AG09309 (cell line): ENCODE results near the gene DGKQ.

ENCODE experiments used
- DNase-seq: peaks from one replicate; pipeline ENCODE4 v3.0.0-alpha.2; 2010; ENCODE audit warnings: low read depth
- H3K4me3 ChIP-seq: 2 replicates; pipeline ENCODE4 v1.5.1; 2011; ENCODE audit warnings: mild to moderate bottlenecking, low read depth, low read length, moderate library complexity; ENCODE audit not compliant: control insufficient read depth
- CTCF ChIP-seq: IDR thresholded peaks from 2 replicates; pipeline ENCODE4 v1.5.1; 2011; ENCODE audit warnings: mild to moderate bottlenecking, low read depth, low read length, inconsistent platforms; ENCODE audit not compliant: insufficient read depth, control insufficient read depth; ENCODE audit errors: missing control alignments

The DGKQ gene

DNA sequence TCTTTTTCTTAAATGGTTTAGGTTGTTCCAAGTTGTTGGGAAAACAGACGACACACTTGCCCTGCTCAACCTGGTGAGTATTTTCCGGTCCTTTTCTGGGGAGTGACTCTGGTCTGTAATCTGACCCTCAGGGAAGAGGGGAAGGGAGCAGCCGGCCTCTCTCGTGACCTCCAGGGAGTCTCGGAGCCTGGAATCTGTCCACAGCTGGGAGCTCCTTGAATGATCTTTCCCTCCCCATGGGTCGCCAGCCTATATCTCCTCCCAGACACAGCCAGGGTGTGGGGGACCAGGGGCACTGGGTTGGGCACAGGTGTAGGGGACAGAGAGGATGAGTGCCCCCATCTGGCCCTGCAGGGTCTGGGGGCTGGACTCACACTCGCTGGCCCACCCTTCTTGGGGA is 22.2 kb downstream of the DGKQ start:
- no peak for TF ChIP-seq CTCF
- no peak for DNase-seq
- H3K4me3 ChIP-seq = no peak overlapping the region

DNA sequence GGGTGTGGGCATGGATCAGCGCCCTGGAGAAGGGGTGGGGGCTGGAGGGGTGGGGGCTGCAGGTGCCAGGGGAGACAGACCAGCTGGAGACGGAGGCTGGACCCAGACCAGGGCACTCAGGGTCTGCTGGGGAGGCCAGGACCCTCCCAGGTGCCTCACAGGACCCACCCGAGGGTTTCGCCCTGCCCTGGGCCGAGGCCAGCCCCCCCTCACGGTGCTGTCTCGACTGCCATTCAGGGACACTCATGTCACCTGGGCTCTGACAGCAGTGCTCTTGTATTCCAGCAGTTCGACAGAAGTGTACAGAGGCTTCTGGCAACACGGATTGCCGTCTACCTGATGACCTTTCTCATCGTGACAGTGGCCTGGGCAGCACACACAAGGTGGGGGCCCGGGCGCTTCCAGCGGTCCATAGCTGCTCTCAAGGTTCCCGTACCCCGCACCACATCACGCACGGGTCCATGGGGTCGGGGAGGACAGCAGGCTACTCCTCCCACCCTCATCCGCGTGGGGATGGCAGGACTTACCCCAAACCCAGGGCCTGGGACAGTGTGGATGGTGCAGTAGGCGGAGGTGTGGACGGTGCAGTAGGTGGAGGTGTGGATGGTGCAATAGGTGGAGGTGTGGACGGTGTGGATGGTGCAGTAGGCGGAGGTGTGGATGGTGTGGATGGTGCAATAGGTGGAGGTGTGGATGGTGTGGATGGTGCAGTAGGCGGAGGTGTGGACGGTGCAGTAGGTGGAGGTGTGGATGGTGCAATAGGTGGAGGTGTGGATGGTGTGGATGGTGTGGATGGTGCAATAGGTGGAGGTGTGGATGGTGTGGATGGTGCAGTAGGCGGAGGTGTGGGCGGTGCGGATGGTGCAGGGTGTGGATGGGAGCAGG is 23.0 kb downstream of the DGKQ start:
- H3K4me3 ChIP-seq = no peak overlapping the region
- no peak for DNase-seq
- no peak for TF ChIP-seq CTCF

- DNase-seq = no peak
- no peak overlapping the region for H3K4me3 ChIP-seq
- no peak for TF ChIP-seq CTCF
Measured at GRCh38 chr4:949656-950055, 23.7 kb downstream of the DGKQ start.

- no peak for TF ChIP-seq CTCF
- no peak for DNase-seq
- no peak overlapping the region for H3K4me3 ChIP-seq
Measured at GRCh38 chr4:948936-949300, 24.5 kb downstream of the DGKQ start.

DNA sequence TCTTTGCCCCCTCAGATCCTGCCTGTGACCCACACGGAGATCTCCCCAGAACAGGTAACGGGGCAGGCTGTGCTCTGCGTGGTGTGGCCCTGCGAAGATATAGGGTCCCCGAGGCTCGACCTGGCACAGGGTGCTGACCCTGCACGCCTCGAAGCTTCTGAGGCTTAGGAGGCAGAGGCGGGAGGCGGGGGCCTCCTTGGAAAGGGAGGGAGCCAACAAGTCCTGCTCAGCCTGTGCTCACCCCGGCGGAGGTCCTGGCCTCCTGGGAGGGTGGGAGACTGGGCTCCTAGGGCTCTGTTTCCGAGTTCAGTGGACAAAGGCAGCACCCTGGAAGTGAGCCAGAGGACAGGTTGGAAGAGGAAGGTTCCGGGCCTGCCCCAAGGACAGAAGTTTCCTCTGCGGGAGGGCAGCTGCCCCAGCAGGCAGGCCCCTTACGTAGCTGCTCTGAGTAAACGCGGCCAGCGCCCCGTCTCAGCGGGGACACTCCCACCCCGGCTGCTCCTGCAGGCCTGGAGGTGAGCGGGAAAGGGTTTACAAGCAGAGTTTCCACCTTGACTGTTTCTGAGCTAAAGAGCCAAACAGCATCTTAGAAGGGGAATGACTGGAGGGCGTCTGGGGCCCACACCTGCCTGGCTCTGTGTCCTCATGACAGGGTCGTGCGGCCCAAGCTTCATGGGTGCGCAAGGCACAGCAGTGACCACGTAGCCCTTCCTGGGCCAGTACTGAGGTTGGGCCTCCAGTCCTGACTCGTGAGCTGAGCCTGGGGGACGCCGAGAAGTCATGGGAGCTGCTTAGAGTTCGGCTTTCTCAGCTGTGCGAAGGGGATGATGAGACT is 25.1 kb downstream of the DGKQ start:
- no peak for TF ChIP-seq CTCF
- no peak overlapping the region for H3K4me3 ChIP-seq
- DNase-seq = no peak

DNA sequence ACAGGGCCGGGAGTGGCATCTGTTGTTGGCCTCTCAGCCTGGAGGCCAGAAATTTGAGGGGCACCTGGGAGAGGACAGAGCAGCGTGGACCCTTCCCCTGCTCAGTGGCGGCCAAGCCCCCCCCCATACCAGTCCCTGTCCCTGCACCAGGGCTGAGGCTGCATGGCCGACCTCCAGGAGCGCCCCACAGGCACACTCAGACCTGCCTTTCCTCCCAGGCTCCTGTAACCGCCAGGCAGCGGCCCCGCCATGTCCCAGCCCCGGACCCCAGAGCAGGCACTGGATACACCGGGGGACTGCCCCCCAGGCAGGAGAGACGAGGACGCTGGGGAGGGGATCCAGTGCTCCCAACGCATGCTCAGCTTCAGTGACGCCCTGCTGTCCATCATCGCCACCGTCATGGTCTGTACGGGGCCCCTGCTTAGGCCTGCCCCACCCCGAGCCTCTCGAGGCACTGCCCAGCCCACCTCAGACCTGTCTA is 25.8 kb downstream of the DGKQ start:
- H3K4me3 ChIP-seq = no peak overlapping the region
- TF ChIP-seq CTCF = no peak
- no peak for DNase-seq
